Fibroblast of villous mesenchyme (primary cell): Measurements from ENCODE around the gene MYO3B. TPM values are rescaled to one million over a fixed set of nuclear protein-coding genes. Genes with fewer than 3 reads are reported as not detected.

ENCODE experiments used
- DNase-seq: peaks from one replicate; pipeline ENCODE4 v3.0.0-alpha.2; 2010; ENCODE audit warnings: low read depth
- H3K4me3 ChIP-seq: 2 replicates; pipeline ENCODE4 v1.5.1; 2011; ENCODE audit warnings: low read depth, mild to moderate bottlenecking, low read length
- total RNA-seq: library from RNA; depleted of rRNA; stranded (reverse); fragments of >200 nt; gene quantifications from 2 replicates; pipeline ENCODE4 v1.2.3, GENCODE V29; 2012
- TF ChIP-seq, protein P1 (sequence below): IDR thresholded peaks from 2 replicates; pipeline ENCODE4 v1.5.1; 2012; ENCODE audit warnings: low read depth, mild to moderate bottlenecking, low read length; ENCODE audit not compliant: insufficient read depth

Gene MYO3B
- total RNA-seq, 1 donor, result under 0.01 TPM

DNA sequence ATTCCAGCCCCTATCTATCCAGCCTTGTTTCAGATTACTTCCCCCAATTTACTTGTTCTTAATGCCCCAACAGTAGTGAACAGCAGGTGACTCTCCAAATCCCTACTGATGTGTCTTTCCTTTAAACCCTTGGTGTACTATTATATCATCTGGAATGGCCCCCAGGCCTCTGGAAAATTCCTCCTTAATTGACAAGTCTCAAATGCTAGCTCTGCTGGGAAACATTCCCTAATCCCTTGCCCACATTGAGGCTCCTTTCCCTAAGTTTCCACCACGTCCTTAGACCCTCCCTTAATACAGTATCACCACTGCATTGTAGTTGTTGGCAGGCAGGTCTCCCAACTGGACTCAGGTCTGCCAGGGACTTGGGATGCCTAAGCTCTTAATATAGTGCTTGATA lies 41.0 kb downstream of the MYO3B start:
- no peak overlapping the region for H3K4me3 ChIP-seq
- TF ChIP-seq, protein P1, sequence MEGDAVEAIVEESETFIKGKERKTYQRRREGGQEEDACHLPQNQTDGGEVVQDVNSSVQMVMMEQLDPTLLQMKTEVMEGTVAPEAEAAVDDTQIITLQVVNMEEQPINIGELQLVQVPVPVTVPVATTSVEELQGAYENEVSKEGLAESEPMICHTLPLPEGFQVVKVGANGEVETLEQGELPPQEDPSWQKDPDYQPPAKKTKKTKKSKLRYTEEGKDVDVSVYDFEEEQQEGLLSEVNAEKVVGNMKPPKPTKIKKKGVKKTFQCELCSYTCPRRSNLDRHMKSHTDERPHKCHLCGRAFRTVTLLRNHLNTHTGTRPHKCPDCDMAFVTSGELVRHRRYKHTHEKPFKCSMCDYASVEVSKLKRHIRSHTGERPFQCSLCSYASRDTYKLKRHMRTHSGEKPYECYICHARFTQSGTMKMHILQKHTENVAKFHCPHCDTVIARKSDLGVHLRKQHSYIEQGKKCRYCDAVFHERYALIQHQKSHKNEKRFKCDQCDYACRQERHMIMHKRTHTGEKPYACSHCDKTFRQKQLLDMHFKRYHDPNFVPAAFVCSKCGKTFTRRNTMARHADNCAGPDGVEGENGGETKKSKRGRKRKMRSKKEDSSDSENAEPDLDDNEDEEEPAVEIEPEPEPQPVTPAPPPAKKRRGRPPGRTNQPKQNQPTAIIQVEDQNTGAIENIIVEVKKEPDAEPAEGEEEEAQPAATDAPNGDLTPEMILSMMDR, result no peak
- no peak for DNase-seq

DNA sequence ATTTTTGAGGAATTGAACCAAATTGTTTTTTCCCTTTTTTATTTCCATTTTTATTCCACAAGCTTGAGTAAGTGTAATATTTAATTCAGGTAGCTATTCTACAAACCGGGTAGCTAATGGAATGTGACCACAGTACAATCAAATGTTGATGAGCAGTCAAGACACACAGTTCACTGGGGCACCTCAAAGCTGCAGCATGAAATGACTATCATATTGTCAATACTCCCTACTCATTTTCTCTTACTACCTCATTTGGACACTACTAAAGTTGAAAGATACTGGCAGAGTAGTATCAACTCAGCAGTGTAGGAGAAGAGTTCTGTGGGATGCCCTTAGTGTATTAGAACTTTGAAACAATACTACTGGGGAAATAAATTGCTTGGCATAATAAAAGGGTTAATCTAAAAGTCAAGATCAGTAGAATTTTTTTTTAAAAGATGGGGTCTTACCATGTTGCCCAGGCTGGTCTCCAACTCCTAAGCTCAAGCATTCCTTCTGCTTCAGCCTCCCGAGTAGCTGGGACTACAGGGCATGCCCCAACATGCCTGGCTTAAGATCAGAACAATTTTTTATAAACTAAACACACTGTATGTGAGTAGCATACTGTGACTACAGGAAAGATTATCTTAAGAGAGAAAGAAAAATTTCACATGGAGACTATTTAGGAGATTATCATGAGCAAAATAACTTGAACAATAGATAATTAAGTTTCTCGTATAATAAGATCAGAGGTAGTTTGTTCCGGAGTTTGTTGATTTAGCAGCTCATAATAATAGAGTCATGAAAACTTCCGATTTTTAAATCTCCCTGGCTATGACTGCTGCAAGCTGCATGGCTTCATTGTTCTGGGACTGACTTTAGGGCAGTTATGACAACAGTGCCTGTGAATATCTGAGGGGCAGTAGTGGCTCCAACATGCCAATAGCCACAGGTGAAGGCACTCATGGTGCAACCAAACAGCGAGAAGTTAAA lies 43.7 kb downstream of the MYO3B start:
- DNase-seq, result peak; percentile 57
- H3K4me3 ChIP-seq, result no peak overlapping the region
- TF ChIP-seq, protein P1, result no peak

DNA sequence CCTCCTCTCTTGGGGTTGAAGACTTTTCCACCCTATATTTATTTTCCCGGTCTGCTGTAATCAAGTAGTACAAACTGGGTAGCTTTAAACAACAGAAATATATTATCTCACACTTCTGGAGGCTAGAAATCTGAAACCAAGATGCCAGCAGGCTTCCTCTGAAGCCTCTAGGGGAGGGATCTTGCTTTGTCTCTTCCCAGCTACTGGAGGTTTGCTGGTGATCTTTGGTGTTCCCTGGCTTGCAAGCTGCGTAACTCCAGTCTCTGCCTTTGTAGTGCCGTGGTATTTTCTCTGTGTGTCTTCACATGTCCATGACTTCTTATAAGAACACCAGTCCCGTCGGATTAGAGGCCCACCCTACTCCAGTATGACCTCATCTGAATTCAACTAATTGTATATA lies 44.4 kb downstream of the MYO3B start:
- no peak overlapping the region for H3K4me3 ChIP-seq
- TF ChIP-seq, protein P1, result no peak
- DNase-seq, result no peak

DNA sequence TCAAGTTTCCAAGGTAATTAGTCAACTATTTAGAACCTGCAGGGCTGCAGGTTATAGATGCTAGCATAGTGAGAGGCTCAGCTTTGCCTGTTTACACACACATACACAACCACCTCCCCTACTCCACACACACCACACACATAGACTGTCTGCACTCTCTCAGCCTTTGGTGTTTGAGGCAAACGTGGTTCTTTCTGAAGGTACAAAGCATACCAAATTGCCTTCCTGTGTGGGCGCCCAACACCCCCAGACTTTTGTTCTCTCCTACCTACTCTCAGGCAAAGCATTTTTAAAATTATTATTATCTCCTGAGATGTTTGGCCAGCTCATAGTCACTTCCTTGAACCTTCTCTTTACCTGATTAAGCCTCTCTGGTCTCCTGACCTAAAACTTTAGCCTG lies 44.9 kb downstream of the MYO3B start:
- TF ChIP-seq, protein P1, result no peak
- DNase-seq, result no peak
- H3K4me3 ChIP-seq, result no peak overlapping the region

DNA sequence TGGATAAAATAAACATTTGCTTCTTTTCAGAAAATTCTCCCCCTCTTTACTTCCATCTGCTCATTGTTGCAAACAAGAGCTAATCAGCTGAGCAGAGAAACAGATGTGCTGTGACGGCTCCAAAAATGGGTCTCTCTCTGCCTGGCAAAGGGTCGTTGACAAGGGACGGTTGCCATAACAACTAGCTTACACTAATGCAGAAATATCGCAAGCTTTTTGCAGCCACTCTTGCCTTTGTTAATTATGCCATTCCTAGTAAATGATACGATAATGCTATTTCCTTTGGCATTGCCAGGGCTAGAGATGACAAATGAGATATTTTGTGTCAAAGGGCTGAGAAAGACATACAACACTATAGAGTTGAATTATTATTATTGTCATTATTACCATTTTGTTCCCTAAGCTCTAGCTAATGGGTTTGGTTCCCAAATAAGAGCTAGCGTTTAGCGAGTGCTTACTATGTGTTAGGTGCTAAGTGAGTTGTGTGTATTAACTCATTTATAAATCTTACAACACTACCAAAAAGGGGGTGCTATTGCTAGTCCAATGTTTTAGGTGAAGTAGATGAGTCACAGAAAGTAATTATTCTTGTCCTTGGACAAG lies 46.8 kb downstream of the MYO3B start:
- H3K4me3 ChIP-seq, result no peak overlapping the region
- no peak for DNase-seq
- TF ChIP-seq, protein P1, result no peak

DNA sequence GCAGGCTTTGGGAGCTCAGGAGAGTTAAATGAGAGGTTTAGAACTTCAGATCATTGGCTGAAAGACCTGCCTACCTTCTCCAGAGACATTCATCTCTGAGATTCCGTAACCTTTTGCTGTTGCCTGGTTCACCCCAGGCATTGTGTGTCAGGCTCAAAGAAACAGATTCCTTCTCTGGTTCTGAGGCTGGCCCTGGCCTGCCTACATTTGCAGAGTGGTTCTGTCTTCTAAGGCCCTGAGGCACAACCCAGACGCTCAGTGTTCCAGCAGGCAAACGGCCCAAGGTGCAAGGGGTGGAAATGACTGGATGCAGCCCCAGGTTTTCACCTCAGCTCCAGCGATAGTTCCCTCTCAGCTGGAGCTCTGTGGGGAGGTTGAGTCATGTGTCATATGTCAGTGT lies 48.3 kb downstream of the MYO3B start:
- no peak overlapping the region for H3K4me3 ChIP-seq
- no peak for DNase-seq
- TF ChIP-seq, protein P1, result no peak
